ENCODE results near the gene FSIP1. TPM values are rescaled to one million over a fixed set of nuclear protein-coding genes. Genes with fewer than 3 reads are reported as not detected.

FSIP1 gene
- total RNA-seq, 2 donors from 2014 or later = 4.1 to 5.3 TPM

- intact Hi-C loops (cut with DNase I) = loop anchor here (5.0 kb wide), 1 partner anchor 99 kb away; no protein-coding TSS in a partner anchor
- H3K36me3 ChIP-seq = no peaks in the 10 kb centered on the region
- H3K4me3 ChIP-seq = no peak overlapping the region
- H3K9ac ChIP-seq (ENCODE audit: low read depth in 2 of 2, low read length in 2 of 2) = no peak overlapping the region
- H3K9me3 ChIP-seq = no peaks in the 10 kb centered on the region
- H3K4me1 ChIP-seq = no peaks in the 10 kb centered on the region
- no peak for TF ChIP-seq CTCF (IDR thresholded peaks at IDR 0.05)
- DNase-seq = no peak
- H3K27ac ChIP-seq = no peak overlapping the region
- H3K27me3 ChIP-seq = no peaks in the 10 kb centered on the region
Observed at GRCh38 chr15:39587731-39588530, 194.7 kb downstream of the FSIP1 start.

GRCh38 chr15:39587096-39587721 is 195.4 kb downstream of the FSIP1 start:
- no peaks in the 10 kb centered on the region for H3K36me3 ChIP-seq
- H3K4me3 ChIP-seq = no peak overlapping the region
- H3K4me1 ChIP-seq = no peaks in the 10 kb centered on the region
- no peak overlapping the region for H3K9ac ChIP-seq (ENCODE audit: low read depth in 2 of 2, low read length in 2 of 2)
- no peaks in the 10 kb centered on the region for H3K9me3 ChIP-seq
- no peak for TF ChIP-seq CTCF (IDR thresholded peaks at IDR 0.05)
- DNase-seq = no peak
- no peak overlapping the region for H3K27ac ChIP-seq
- H3K27me3 ChIP-seq = no peaks in the 10 kb centered on the region
- intact Hi-C loops (cut with DNase I) = loop anchor here (5.0 kb wide), 1 partner anchor 100 kb away; no protein-coding TSS in a partner anchor

GRCh38 chr15:39586387-39587095 is 196.1 kb downstream of the FSIP1 start:
- Histone ChIP-seq H3K9ac (ENCODE audit: low read depth in 2 of 2, low read length in 2 of 2) (peak overlapping the region in 1 of 2 donors; percentile 51), H3K27me3 (no peaks in the 10 kb centered on the region), H3K9me3 (no peaks in the 10 kb centered on the region), H3K4me3 (no peak overlapping the region), H3K4me1 (no peaks in the 10 kb centered on the region), H3K36me3 (no peaks in the 10 kb centered on the region), H3K27ac (no peak overlapping the region)
- no peak for DNase-seq
- intact Hi-C loops (cut with DNase I) = loop anchor here (5.0 kb wide), 1 partner anchor 101 kb away; no protein-coding TSS in a partner anchor
- no peak for TF ChIP-seq CTCF (IDR thresholded peaks at IDR 0.05)

GRCh38 chr15:39585871-39586301 is 196.8 kb downstream of the FSIP1 start:
- DNase-seq = no peak
- H3K9me3 ChIP-seq = no peaks in the 10 kb centered on the region
- intact Hi-C loops (cut with DNase I) = loop anchor here (5.0 kb wide), 1 partner anchor 101 kb away; no protein-coding TSS in a partner anchor
- no peaks in the 10 kb centered on the region for H3K36me3 ChIP-seq
- no peak for TF ChIP-seq CTCF (IDR thresholded peaks at IDR 0.05)
- no peaks in the 10 kb centered on the region for H3K27me3 ChIP-seq
- H3K4me3 ChIP-seq = no peak overlapping the region
- no peak overlapping the region for H3K27ac ChIP-seq
- H3K4me1 ChIP-seq = no peaks in the 10 kb centered on the region
- peak overlapping the region in 1 of 2 donors; percentile 51 for H3K9ac ChIP-seq (ENCODE audit: low read depth in 2 of 2, low read length in 2 of 2)

- no peak overlapping the region for H3K4me3 ChIP-seq
- H3K27me3 ChIP-seq = no peaks in the 10 kb centered on the region
- no peak for DNase-seq
Observed at GRCh38 chr15:39585389-39585841, 197.2 kb downstream of the FSIP1 start.

More at GRCh38 chr15:39585389-39585841, 197.2 kb downstream of the FSIP1 start:
- Histone ChIP-seq H3K9me3 (no peaks in the 10 kb centered on the region), H3K27ac (no peak overlapping the region), H3K4me1 (no peaks in the 10 kb centered on the region), H3K9ac (ENCODE audit: low read depth in 2 of 2, low read length in 2 of 2) (peak overlapping the region in 1 of 2 donors; percentile 51), H3K36me3 (no peaks in the 10 kb centered on the region)
- intact Hi-C loops (cut with DNase I) = loop anchor here (5.0 kb wide), 1 partner anchor 102 kb away; no protein-coding TSS in a partner anchor
- TF ChIP-seq CTCF (IDR thresholded peaks at IDR 0.05) = no peak

Measured in colonic mucosa (tissue), 4 donors.